Suppressor macrophage (primary cell): ENCODE data around the gene EDN2.
A peak's percentile ranks its signal among the peaks of the same experiment; 100 is the strongest.

Experiments used
- DNase-seq, 4 experiments: peaks; one replicate each; pipeline ENCODE4 v3.0.0-alpha.2; 2020 to 2022

Gene EDN2

DNA sequence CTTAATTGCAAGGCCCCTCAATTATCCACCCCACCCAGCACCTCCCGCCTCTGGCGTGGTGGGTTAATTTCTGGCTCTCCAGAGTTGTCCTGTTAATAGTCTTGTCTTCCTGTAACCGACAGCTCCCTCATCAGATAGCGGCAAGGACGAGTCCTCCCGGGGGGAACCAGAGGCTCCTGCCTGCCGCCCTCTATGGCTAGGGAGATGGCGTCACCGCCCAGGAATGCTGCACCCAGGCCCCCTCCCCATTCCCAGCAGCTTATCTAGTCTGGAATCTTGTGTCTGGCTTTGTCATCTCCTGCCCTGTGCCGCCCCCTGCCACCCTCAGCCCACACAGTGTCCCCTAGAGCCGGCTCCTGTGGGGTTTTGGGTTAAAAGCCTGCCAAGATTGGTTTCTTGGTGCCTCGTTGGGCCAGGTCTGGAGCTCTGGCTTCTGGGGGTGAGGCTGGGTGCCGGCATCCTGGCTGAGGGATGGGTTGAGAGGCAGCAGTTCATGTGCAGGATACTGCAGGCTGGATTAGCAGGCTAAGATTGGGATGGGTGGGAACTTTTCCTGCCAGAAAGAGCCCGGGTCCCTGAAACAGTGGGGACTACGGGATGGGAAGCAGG lies 48.8 kb downstream of the EDN2 start:
- no peak for DNase-seq

GRCh38 chr1:41434748-41435449 lies 49.6 kb downstream of the EDN2 start:
- no peak for DNase-seq

DNA sequence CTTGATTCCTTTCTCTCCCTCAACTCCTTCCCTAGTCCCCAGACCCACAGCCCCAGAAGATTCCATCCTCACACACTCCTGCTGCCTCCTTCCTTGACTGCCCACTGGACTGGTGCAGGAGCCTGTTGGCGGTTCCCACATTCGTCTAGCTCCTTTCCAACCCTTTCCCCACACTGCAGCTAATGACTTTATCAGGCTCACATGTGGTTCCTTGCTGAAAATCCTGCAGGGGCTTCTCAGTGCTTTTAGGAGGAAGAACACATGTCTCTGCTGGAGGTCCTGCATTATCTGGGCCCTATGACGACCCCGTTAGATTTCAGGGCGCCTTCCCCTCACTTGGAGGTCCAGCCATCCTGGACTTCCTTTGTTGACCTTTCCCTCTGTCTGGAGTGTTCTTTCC lies 50.2 kb downstream of the EDN2 start:
- no peak for DNase-seq

GRCh38 chr1:41433501-41433900 lies 51.0 kb downstream of the EDN2 start:
- no peak for DNase-seq

DNA sequence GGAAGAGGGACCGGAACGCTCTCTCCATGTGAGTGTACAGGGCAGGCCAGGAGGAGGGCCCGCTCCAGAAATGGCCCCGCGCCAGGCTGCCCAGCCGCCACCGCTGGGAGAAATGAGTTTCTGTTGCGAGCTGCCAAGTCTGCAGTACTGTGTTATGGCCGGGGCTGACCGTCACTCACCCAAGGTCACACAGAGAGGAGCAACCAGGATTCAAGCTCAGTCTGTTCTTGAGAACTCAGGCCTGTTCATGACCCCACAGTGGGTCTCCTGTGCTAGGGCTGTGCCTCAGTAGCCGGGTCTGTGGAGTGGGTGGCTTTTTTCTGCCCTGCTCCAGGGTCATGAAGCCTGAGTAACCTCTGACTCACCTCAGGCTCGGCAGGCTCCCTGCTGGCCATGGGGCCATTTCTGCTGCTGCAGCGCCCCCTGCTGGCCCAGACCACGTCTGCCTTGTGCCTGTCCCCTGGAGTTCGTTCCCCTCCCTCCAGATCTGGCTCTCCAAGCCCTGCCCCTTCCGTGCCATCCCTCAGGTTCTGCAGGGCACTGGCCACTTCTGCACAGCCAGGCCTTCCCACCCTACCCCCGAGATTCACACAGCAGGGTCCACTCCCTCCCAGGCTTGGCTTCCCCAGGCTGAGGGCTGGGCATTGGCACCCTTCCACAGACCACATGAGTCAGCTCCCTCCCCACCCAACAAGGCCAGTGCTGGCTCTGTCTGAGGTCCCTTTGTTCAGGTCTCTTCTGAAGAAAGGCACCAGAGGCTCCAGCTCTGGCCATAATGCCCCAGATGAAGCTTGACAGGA lies 51.8 kb downstream of the EDN2 start:
- DNase-seq, result peak; percentile 94 to 97 (median 96)

GRCh38 chr1:41431490-41432350 lies 52.8 kb downstream of the EDN2 start:
- DNase-seq, result no peak

GRCh38 chr1:41430582-41430981 lies 53.9 kb downstream of the EDN2 start:
- no peak for DNase-seq

DNA sequence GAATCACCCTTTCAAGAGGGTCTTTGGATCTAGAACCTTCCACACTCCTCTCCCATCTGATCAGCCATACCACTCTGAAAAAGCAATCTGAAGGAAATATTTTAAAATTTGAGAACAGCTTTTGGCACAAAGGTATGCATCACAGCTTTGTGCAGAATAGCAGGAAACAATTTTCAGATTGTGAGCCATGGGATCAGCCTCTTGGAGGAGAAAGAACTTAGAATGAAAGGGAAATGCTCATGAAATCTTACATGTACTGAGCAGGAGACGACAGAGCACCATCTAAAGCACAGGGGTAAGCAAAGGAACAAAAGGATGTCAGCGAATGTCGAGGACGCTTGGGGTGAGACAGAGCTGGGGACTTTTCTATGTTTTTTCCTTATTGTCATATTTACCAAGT lies 54.4 kb downstream of the EDN2 start:
- no peak for DNase-seq

DNA sequence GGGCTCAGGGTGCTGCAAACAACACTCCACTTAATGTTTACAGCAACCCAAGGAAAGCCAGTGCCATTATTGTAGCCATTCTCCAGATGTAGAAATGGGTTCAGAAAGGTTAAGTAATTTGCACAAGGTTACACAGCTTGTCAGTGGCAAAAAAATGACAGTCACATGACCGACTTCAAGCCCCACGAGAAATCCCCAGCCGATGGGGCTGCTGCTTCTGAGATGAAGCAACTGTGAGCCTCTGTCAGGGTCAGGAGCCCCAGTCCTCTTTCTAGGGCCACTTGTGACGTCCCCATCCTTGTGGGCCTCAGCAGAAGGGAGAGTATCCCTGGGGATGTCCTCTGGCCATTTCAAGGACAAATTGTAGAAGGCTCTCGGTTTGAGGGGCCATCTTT lies 54.8 kb downstream of the EDN2 start:
- DNase-seq, result peak in 1 of 4 experiments; percentile 16
